A673 (cell line): ENCODE measurements around the gene ZNF740.

ENCODE experiments used
- CTCF ChIP-seq: fragments of 300-800, 200-600 bp; sonication (generic); conservative IDR thresholded peaks from 2 replicates; pipeline ENCODE4 v1.5.1; 2017; ENCODE audit warnings: low read depth, mild to moderate bottlenecking, antibody characterized with exemption, low read length, moderate library complexity, mixed read lengths
- EZH2 ChIP-seq: fragments of 200-600 bp; sonication (generic); IDR thresholded peaks from 2 replicates; pipeline ENCODE4 v1.6.1; 2017; ENCODE audit warnings: borderline replicate concordance, low read depth, mild to moderate bottlenecking, mixed read lengths, antibody characterized with exemption, low read length; ENCODE audit not compliant: poor library complexity, severe bottlenecking

- TF ChIP-seq CTCF (no peak), EZH2 (no peak)
These were observed 34.9 kb upstream of the ZNF740 start for GRCh38 chr12:53145383-53146260.
